Measurements from ENCODE around the gene SPRY4.

Gene SPRY4

DNA sequence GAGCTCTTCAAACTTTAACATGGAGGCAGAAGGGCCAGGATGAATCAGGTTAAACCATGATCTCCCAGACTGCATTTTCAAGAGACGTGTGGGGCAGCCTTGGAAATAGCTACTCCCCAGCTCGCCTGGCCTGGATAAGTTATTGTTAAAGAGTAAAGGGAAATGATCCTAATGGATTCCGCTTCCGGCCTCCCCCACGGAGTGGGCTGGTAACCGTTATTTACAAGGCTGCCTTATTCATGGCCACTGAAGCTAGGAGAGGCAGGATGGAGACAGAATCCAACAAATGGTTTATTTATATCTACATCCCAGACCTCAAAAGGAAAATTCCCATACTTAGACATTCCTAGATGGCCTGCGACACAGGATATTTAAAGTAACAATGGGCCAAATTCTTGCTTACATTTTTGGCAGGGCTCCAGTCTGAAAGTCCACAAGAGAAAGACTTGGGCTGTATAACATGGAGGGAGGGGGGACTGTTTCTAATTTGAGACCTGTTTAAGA lies 27.9 kb downstream of the SPRY4 start:
- Mint-ChIP-seq H3K4me1 (no peaks in the 10 kb centered on the region), H3K27me3 (peaks cover 47% of the 10 kb centered on the region), H3K27ac (no peak overlapping the region), H3K36me3 (no peaks in the 10 kb centered on the region), H3K9me3 (no peaks in the 10 kb centered on the region), H3K4me3 (no peak overlapping the region)
- ATAC-seq = no peak

DNA sequence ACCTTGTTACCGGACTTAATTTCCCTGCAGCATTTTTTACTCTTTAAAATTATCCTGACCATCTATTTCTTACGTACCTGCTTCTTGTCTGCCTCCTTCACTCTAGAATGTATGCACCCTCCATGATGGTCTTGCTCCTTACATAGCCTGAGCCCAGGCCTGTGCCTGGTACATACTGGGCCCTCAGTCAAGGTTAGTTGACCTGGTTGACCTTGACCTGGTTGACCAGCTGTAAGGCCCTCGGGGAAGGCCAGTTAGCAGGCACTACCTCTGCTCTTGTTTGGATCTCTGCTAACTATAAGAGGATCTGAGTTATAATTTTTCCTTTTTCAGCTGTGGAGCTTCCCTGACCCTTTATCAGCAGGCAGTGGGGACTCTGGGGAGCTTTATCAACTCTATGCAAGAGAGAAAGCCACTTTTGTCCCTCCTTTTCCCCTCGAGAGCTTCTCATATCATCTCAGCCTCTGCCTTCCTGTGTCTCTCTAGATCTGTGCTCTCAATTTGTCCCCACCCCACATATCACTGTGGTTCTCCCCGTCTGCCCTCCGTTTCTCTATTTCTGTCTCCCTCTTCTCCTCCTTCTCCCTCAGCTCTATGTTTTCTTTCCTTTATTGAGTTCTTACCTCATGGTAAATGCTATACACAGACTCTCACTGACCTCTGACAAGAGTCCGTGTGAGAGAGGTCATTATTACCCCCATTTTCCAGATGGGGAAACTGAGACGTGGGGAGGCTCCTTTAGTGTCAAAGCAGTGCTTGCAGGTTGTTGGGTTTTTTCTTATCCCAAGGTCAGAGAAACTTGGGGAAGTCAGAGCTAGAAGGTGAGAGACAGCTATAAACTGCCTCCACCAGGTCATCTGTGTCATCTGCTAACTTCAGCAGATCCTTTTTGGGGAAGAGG lies 28.6 kb downstream of the SPRY4 start:
- H3K9me3 Mint-ChIP-seq = no peaks in the 10 kb centered on the region
- no peaks in the 10 kb centered on the region for H3K36me3 Mint-ChIP-seq
- no peak overlapping the region for H3K4me3 Mint-ChIP-seq
- no peaks in the 10 kb centered on the region for H3K4me1 Mint-ChIP-seq
- ATAC-seq = no peak
- no peak overlapping the region for H3K27ac Mint-ChIP-seq
- H3K27me3 Mint-ChIP-seq = peaks cover 47% of the 10 kb centered on the region

DNA sequence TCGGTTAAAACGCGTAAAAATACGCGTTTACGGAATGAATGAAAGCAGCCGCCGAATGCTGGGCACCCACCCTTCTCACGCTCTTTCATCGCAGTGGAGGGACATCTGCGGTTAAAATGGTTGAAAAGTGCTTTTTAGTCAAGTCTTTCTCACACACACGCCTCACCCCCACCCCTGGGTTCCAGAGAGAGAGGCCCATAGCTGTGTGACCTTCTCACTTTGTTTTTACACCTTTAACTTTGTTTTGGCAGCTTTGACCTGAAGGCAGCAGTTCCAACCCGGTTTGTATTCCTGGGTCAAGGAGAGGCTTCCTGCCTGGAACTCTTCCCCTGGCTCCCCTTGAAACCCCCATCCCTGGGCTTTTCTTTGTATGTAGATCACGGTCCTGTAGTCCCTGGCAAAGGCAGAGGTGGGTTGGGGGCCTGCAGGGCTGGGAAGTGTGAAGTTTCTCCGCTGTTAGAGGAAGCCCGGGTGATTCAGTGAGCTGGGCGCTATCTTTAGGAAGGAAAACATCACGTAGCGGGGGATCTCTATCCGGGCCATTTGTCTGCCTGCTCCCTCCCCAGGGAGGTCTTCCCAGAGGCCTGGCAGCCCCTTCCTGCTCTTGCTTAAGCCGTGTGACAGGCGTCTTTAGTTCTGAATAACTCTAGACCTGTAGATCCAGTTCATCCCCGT lies 29.6 kb downstream of the SPRY4 start:
- H3K4me3 Mint-ChIP-seq = no peak overlapping the region
- H3K36me3 Mint-ChIP-seq = no peaks in the 10 kb centered on the region
- H3K9me3 Mint-ChIP-seq = no peaks in the 10 kb centered on the region
- peaks cover 47% of the 10 kb centered on the region for H3K27me3 Mint-ChIP-seq
- H3K4me1 Mint-ChIP-seq = no peaks in the 10 kb centered on the region
- H3K27ac Mint-ChIP-seq = no peak overlapping the region
- no peak for ATAC-seq

DNA sequence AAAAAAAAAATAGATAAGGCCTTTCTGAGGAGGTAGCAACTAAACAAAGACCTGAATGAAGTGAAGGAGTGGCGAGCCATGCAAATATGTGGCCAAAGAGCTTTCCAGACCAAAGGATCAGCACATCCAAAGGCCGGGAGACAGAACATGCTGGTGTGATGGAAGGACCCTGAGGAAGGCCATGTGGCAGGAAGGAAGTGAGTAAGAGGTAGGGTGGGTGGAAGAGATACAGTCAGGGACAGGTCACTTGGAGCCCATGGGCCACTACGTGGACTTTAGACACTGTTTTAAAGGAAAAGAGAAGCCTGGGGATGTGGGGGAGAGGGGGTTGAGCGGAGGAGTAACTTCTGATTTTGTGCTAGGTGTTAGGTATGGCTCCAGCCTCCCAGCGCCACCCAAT lies 31.3 kb downstream of the SPRY4 start:
- no peak overlapping the region for H3K27ac Mint-ChIP-seq
- H3K4me3 Mint-ChIP-seq = no peak overlapping the region
- ATAC-seq = no peak
- H3K4me1 Mint-ChIP-seq = no peaks in the 10 kb centered on the region
- peaks cover 48% of the 10 kb centered on the region for H3K27me3 Mint-ChIP-seq
- H3K36me3 Mint-ChIP-seq = no peaks in the 10 kb centered on the region
- no peaks in the 10 kb centered on the region for H3K9me3 Mint-ChIP-seq

DNA sequence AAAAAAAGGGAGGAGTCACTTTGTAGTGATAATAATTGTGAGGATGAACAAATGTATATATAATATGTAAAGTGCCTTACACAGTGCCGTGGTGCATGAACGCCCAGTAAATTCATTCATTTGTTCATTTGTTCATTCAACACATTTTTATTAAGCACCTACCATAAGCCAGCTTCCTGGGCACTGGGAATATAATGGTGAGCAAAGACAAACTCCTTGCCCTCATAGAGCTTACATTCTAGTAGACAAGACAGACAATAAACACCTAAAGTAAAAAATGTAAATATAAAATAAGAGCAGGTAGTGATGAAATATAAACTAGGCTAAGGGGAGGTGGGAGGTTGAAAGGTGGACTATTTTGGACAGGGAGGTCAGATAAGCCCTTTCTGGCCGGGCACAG lies 32.0 kb downstream of the SPRY4 start:
- H3K4me3 Mint-ChIP-seq = no peak overlapping the region
- no peaks in the 10 kb centered on the region for H3K9me3 Mint-ChIP-seq
- H3K27ac Mint-ChIP-seq = no peak overlapping the region
- peaks cover 48% of the 10 kb centered on the region for H3K27me3 Mint-ChIP-seq
- H3K36me3 Mint-ChIP-seq = no peaks in the 10 kb centered on the region
- peaks cover 1% of the 10 kb centered on the region for H3K4me1 Mint-ChIP-seq
- ATAC-seq = no peak

- peaks cover 48% of the 10 kb centered on the region for H3K27me3 Mint-ChIP-seq
- H3K27ac Mint-ChIP-seq = no peak overlapping the region
- H3K9me3 Mint-ChIP-seq = no peaks in the 10 kb centered on the region
- H3K4me1 Mint-ChIP-seq = peaks cover 7% of the 10 kb centered on the region
- no peak overlapping the region for H3K4me3 Mint-ChIP-seq
- no peak for ATAC-seq
- no peaks in the 10 kb centered on the region for H3K36me3 Mint-ChIP-seq
Measured at GRCh38 chr5:142292249-142292648, 32.6 kb downstream of the SPRY4 start.

DNA sequence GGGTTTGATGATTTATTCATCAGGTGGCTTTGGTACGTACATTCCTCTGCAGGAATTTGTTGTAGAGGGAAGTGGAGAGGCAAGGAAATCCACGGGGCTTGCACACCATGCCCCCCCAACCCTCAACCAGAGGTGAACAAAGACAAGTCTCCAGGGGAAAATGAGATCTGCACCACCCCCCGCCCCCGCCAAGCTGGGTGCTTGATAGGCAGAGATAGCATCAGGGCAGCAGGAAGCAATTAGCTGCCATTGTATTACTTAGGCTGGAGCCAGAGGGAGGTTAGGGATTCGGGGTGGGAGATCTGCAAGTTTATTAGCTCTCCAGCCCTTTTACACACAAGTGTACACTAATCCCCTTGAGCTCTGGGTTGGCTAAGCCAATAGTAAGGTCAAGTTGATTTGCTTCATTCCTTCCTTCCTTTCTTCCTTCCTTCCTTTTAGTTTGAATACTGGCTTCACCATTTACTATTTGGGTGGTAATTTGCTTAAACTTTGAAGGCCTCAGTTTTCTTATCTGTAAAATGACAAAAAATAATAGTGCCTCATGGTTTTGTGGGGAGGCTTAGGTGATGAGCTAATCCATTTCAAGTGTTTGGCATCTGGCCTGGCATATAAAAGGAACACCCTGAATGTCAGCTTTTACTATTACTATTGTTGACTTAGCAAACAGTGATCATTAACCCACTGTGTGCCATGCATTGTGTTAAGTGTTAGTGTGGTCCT lies 34.1 kb downstream of the SPRY4 start:
- Mint-ChIP-seq H3K27ac (no peak overlapping the region), H3K4me3 (no peak overlapping the region), H3K4me1 (peaks cover 9% of the 10 kb centered on the region), H3K27me3 (peaks cover 38% of the 10 kb centered on the region), H3K36me3 (no peaks in the 10 kb centered on the region), H3K9me3 (no peaks in the 10 kb centered on the region)
- no peak for ATAC-seq

GRCh38 chr5:142289708-142290576 lies 34.9 kb downstream of the SPRY4 start:
- no peak overlapping the region for H3K4me3 Mint-ChIP-seq
- no peaks in the 10 kb centered on the region for H3K36me3 Mint-ChIP-seq
- H3K27me3 Mint-ChIP-seq = peaks cover 30% of the 10 kb centered on the region
- ATAC-seq = no peak
- H3K4me1 Mint-ChIP-seq = peaks cover 9% of the 10 kb centered on the region
- no peak overlapping the region for H3K27ac Mint-ChIP-seq
- no peaks in the 10 kb centered on the region for H3K9me3 Mint-ChIP-seq

DNA sequence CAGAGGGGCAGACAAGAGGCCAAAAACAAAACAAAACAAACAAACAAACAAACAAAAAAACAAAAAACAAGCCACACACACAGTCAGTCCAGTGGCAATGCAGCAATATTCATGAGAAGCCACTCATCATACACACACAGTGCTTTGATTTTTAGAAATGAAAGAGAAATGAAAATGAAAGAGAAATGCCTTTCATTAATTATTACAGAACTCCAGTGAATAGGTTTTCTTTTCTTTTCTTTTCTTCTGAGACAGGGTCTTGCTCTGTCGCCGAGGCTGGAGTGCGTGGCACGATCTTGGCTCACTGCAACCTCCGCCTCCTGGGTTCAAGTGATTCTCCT lies 36.9 kb downstream of the SPRY4 start:
- H3K27me3 Mint-ChIP-seq = peaks cover 10% of the 10 kb centered on the region
- H3K4me1 Mint-ChIP-seq = peaks cover 9% of the 10 kb centered on the region

DNA sequence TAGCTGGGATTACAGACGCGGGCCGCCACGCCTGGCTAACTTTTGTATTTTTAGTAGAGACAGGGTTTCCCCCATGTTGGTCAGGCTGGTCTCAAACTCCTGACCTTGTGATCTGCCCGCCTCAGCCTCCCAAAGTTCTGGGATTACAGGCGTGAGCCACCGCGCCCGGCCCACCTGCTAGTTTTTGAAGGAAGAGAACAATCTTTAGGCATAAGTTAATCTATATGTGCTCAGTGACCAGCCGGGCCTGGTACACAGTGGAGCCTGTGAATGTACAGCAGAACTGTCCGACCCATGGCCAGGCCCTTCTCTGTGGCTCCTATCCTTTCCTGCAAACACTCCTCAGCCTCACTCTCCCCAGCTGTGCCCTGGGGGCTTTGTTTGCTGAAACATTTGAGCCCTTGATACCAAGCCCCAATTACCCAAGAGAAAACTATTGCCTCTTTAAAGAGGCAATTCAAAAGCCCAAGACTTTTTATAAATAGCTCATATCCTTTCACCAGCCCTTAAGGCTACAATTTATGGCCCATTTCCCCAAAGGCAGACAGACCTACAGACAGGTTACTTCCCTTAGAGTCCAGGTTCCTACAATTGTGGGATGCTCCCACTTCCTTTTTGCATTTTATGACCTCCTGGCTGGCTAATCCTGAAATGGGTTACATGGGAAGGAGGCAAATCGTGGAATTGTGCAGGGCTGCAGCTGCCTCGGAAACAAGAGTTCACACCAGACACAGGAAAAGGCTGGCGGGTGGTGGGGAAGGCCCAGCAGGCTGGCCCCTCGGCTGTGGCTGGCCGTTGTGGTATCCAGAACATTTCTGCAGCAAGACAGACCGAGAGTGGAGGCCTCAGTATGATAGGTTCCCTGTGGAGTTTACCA lies 37.5 kb downstream of the SPRY4 start:
- Mint-ChIP-seq H3K36me3 (no peaks in the 10 kb centered on the region), H3K27me3 (peaks cover 9% of the 10 kb centered on the region), H3K9me3 (no peaks in the 10 kb centered on the region), H3K27ac (no peak overlapping the region), H3K4me1 (peaks cover 9% of the 10 kb centered on the region), H3K4me3 (no peak overlapping the region)
- ATAC-seq = no peak

More for the DNA sequence above, 36.9 kb downstream of the SPRY4 start:
- Mint-ChIP-seq H3K27ac (no peak overlapping the region), H3K9me3 (no peaks in the 10 kb centered on the region), H3K36me3 (no peaks in the 10 kb centered on the region), H3K4me3 (no peak overlapping the region)
- no peak for ATAC-seq

GRCh38 chr5:142286111-142286510 lies 38.7 kb downstream of the SPRY4 start:
- no peaks in the 10 kb centered on the region for H3K36me3 Mint-ChIP-seq
- no peak for ATAC-seq
- H3K9me3 Mint-ChIP-seq = no peaks in the 10 kb centered on the region
- H3K27ac Mint-ChIP-seq = no peak overlapping the region
- H3K4me1 Mint-ChIP-seq = peaks cover 9% of the 10 kb centered on the region
- H3K27me3 Mint-ChIP-seq = peaks cover 9% of the 10 kb centered on the region
- H3K4me3 Mint-ChIP-seq = no peak overlapping the region

DNA sequence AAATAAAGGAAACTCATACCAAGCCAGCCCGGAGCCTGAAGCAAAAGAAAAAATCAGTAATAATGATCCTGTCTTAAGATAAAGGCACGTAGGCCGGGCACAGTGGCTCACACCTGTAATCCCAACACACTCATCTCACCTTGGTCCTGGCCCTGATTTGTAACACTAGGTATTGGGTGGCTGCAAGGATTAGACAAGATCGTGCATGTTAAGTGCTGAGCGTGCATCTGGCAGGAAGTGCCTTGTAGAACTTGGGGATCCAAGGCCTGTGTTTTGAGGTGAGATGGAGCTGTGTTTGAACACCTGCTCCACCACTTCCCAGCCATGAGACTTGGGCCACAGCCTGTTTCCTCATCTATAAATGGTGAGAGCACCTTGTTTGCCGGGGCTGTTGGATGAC lies 41.5 kb downstream of the SPRY4 start:
- Mint-ChIP-seq H3K4me1 (peaks cover 9% of the 10 kb centered on the region), H3K36me3 (no peaks in the 10 kb centered on the region), H3K27me3 (no peaks in the 10 kb centered on the region), H3K9me3 (no peaks in the 10 kb centered on the region), H3K4me3 (no peak overlapping the region), H3K27ac (no peak overlapping the region)
- no peak for ATAC-seq

- H3K27ac Mint-ChIP-seq = no peak overlapping the region
- H3K27me3 Mint-ChIP-seq = no peaks in the 10 kb centered on the region
- no peaks in the 10 kb centered on the region for H3K36me3 Mint-ChIP-seq
- ATAC-seq = no peak
- no peak overlapping the region for H3K4me3 Mint-ChIP-seq
- H3K9me3 Mint-ChIP-seq = no peaks in the 10 kb centered on the region
- no peaks in the 10 kb centered on the region for H3K4me1 Mint-ChIP-seq
Measured at GRCh38 chr5:142281966-142282365, 42.9 kb downstream of the SPRY4 start.

GRCh38 chr5:142281008-142281367 lies 43.8 kb downstream of the SPRY4 start:
- ATAC-seq = no peak
- Mint-ChIP-seq H3K4me1 (no peaks in the 10 kb centered on the region), H3K27me3 (no peaks in the 10 kb centered on the region), H3K36me3 (no peaks in the 10 kb centered on the region), H3K27ac (no peak overlapping the region), H3K4me3 (no peak overlapping the region), H3K9me3 (no peaks in the 10 kb centered on the region)

Measured in stimulated activated memory B cell treated with anti-CD40 and anti-IgM and Interleukin-4, amounts not matched to agents 10 μg/mL and 1 μg/mL and 100 μg/mL, for 72 hours (primary cell).